Omental fat pad (tissue), 4 donors: ENCODE measurements around the gene IMMT. TPM values are rescaled to one million over a fixed set of nuclear protein-coding genes. Genes with fewer than 3 reads are reported as not detected.

Source experiments
- ATAC-seq: fragments of 150-250 bp; one replicate; pipeline ENCODE4 v1.9.1; 2016; ENCODE audit warnings: mild to moderate bottlenecking, moderate library complexity; ENCODE audit not compliant: low FRiP score
- DNase-seq: peaks from one replicate; pipeline ENCODE4 v3.0.0-alpha.2; 2019; ENCODE audit warnings: low spot score
- CTCF ChIP-seq, 3 donors: fragments of 450-650 bp; IDR thresholded peaks; one replicate each; pipeline ENCODE4 v1.5.1; 2016 to 2017; ENCODE audit warnings: antibody characterized with exemption in 3 of 3, mild to moderate bottlenecking in 3 of 3, moderate library complexity in 2 of 3
- total RNA-seq, 4 donors: library from RNA; depleted of rRNA; stranded (reverse); fragments of >200 nt; gene quantifications; one replicate each; pipeline ENCODE4 v1.1.0, GENCODE V29; 2016

Gene IMMT
- total RNA-seq, 4 donors from 2014 or later, result 52.2 to 64.7 (median 58.7) TPM

- DNase-seq, result no peak
Observed at GRCh38 chr2:86219896-86220295, 24.6 kb upstream of the IMMT start.

GRCh38 chr2:86218124-86218523, 22.9 kb upstream of the IMMT start:
- TF ChIP-seq CTCF (IDR thresholded peaks at IDR 0.05), result no peak
- no peak for DNase-seq
- no peak for ATAC-seq

More at GRCh38 chr2:86219896-86220295, 24.6 kb upstream of the IMMT start:
- ATAC-seq, result no peak
- no peak for TF ChIP-seq CTCF (IDR thresholded peaks at IDR 0.05)

GRCh38 chr2:86216575-86217555, 21.6 kb upstream of the IMMT start:
- TF ChIP-seq CTCF (IDR thresholded peaks at IDR 0.05), result no peak
- DNase-seq (no peak), ATAC-seq (no peak)

- DNase-seq, result no peak
- TF ChIP-seq CTCF (IDR thresholded peaks at IDR 0.05), result no peak
- ATAC-seq, result no peak
Observed at GRCh38 chr2:86214503-86214832, 19.2 kb upstream of the IMMT start.

GRCh38 chr2:86213699-86214502, 18.6 kb upstream of the IMMT start:
- TF ChIP-seq CTCF (IDR thresholded peaks at IDR 0.05), result no peak
- no peak for DNase-seq
- no peak for ATAC-seq

- TF ChIP-seq CTCF (IDR thresholded peaks at IDR 0.05), result no peak
- DNase-seq (no peak), ATAC-seq (no peak)
Observed at GRCh38 chr2:86213056-86213455, 17.8 kb upstream of the IMMT start.
